ENCODE results near the gene AFF4.
"Not testable (repeated sequence)": the region's sequence is repeated elsewhere in the genome, so short reads cannot be mapped to it uniquely, and the experiment has no call there.

Gene AFF4

GRCh38 chr5:132884548-132884947, 78.9 kb downstream of the AFF4 start:
- no peak for DNase-seq

- no peak for DNase-seq
These were observed 80.1 kb downstream of the AFF4 start for GRCh38 chr5:132883261-132883834.

- DNase-seq, result no peak
These were observed 85.5 kb downstream of the AFF4 start for GRCh38 chr5:132877938-132878337.

- no peak for DNase-seq
These were observed 86.0 kb downstream of the AFF4 start for GRCh38 chr5:132877466-132877865.

- DNase-seq, result no peak
These were observed 87.2 kb downstream of the AFF4 start for GRCh38 chr5:132876020-132876759.

GRCh38 chr5:132873930-132874271, 89.5 kb downstream of the AFF4 start:
- DNase-seq, result no peak

GRCh38 chr5:132873119-132873929, 90.1 kb downstream of the AFF4 start, which contains the start of gene LEAP2:
Gene LEAP2, plus strand, starts transcription at chr5:132873668. Its CDS starts 27 bp downstream, at chr5:132873695.
- DNase-seq, result no peak

GRCh38 chr5:132872788-132873118, 90.7 kb downstream of the AFF4 start:
- no peak for DNase-seq

GRCh38 chr5:132871459-132872284, 91.8 kb downstream of the AFF4 start:
- DNase-seq, result no peak

GRCh38 chr5:132870801-132871200, 92.6 kb downstream of the AFF4 start:
- no peak for DNase-seq

GRCh38 chr5:132868754-132869153, 94.7 kb downstream of the AFF4 start:
- DNase-seq, result no peak

GRCh38 chr5:132867046-132867451, 96.4 kb downstream of the AFF4 start:
- no peak for DNase-seq

- peak; percentile 82 for DNase-seq
These were observed 96.9 kb downstream of the AFF4 start, which contains the start of the genes GDF9 and UQCRQ for GRCh38 chr5:132866342-132867045. Gene GDF9, minus strand, starts transcription at chr5:132866469. Its CDS starts 1,936 bp downstream, at chr5:132864533. Gene UQCRQ, plus strand, starts transcription at chr5:132866642. Its CDS starts 240 bp downstream, at chr5:132866882.

GRCh38 chr5:132865668-132866341, 97.6 kb downstream of the AFF4 start:
- DNase-seq, result no peak

GRCh38 chr5:132860742-132861141, 102.7 kb downstream of the AFF4 start:
- DNase-seq, result no peak

GRCh38 chr5:132859889-132860437, 103.5 kb downstream of the AFF4 start:
- no peak for DNase-seq

GRCh38 chr5:132856011-132856410, 107.4 kb downstream of the AFF4 start:
- no peak for DNase-seq

- not testable (repeated sequence) for DNase-seq
These were observed 108.4 kb downstream of the AFF4 start for GRCh38 chr5:132854992-132855391.

- DNase-seq, result no peak
These were observed 109.1 kb downstream of the AFF4 start for GRCh38 chr5:132854301-132854700.

GRCh38 chr5:132853790-132854189, 109.6 kb downstream of the AFF4 start:
- DNase-seq, result no peak

- DNase-seq, result no peak
These were observed 110.1 kb downstream of the AFF4 start for GRCh38 chr5:132853323-132853722.
